HepG2 (cell line): ENCODE results near the gene ANXA2. TPM values are rescaled to one million over a fixed set of nuclear protein-coding genes. Genes with fewer than 3 reads are reported as not detected.

Source experiments
- AGO1 ChIP-seq: fragments of 200-400 bp; formaldehyde crosslinking; IDR thresholded peaks from 2 replicates; pipeline ENCODE4 v1.6.1; 2017; ENCODE audit warnings: mild to moderate bottlenecking, low read depth, low read length, moderate library complexity; ENCODE audit not compliant: poor library complexity, severe bottlenecking
- AGO2 ChIP-seq: fragments of 200-400 bp; formaldehyde crosslinking; optimal IDR thresholded peaks from 2 replicates; pipeline ENCODE3; 2017; ENCODE audit warnings: mild to moderate bottlenecking, low read depth, low read length, moderate library complexity
- CREBL2 ChIP-seq: sonication (generic); formaldehyde crosslinking; IDR thresholded peaks from 2 replicates; pipeline ENCODE4 v1.8.1; 2023; ENCODE audit warnings: missing genetic modification reagents, mild to moderate bottlenecking, borderline replicate concordance
- GPBP1L1 ChIP-seq: sonication (generic); formaldehyde crosslinking; IDR thresholded peaks from 2 replicates; pipeline ENCODE4 v1.5.0; 2020; ENCODE audit warnings: mild to moderate bottlenecking, missing genetic modification reagents
- HOXA7 ChIP-seq: sonication (generic); formaldehyde crosslinking; IDR thresholded peaks from 2 replicates; pipeline ENCODE4 v1.8.1; 2022; ENCODE audit warnings: mild to moderate bottlenecking, missing genetic modification reagents, moderate library complexity
- KAT2B ChIP-seq: fragments of 150-350 bp; IDR thresholded peaks from 2 replicates; pipeline ENCODE4 v1.6.1; 2014; ENCODE audit warnings: low read depth, low read length, borderline replicate concordance
- KLF11 ChIP-seq: IDR thresholded peaks from 2 replicates; pipeline ENCODE4 v1.6.1; 2016; ENCODE audit warnings: missing compliant biosample characterization
- KLF6 ChIP-seq: IDR thresholded peaks from 2 replicates; pipeline ENCODE4 v1.8.0; 2016; ENCODE audit warnings: missing biosample characterization, missing genetic modification reagents
- MAZ ChIP-seq, 2 experiments: sonication (generic) in 1 of 2; formaldehyde crosslinking in 1 of 2; IDR thresholded peaks; 2 replicates each; pipeline versions ENCODE4 v1.5.0 to v1.6.1; 2012 to 2020; ENCODE audit warnings: low read depth in 2 of 2, mild to moderate bottlenecking in 2 of 2, borderline replicate concordance in 1 of 2, improper control_type of control experiment in 1 of 2, low read length in 1 of 2, missing genetic modification reagents in 1 of 2, moderate library complexity in 1 of 2
- MEIS2 ChIP-seq: sonication (generic); formaldehyde crosslinking; IDR thresholded peaks from 2 replicates; pipeline ENCODE4 v1.9.0; 2021; ENCODE audit warnings: mild to moderate bottlenecking, missing genetic modification reagents
- PBX3 ChIP-seq: sonication (generic); formaldehyde crosslinking; IDR thresholded peaks from 2 replicates; pipeline ENCODE4 v1.8.1; 2023; ENCODE audit warnings: missing genetic modification reagents, inconsistent platforms, borderline replicate concordance
- POLR2AphosphoS5 ChIP-seq: IDR thresholded peaks from 2 replicates; pipeline ENCODE4 v1.6.1; 2012; ENCODE audit warnings: low read depth, low read length
- RFXANK ChIP-seq: IDR thresholded peaks from 2 replicates; pipeline ENCODE4 v1.6.1; 2016
- SMAD1 ChIP-seq: sonication (generic); formaldehyde crosslinking; IDR thresholded peaks from 2 replicates; pipeline ENCODE4 v1.4.0; 2020; ENCODE audit warnings: missing genetic modification reagents, low read depth, mild to moderate bottlenecking, borderline replicate concordance
- SNAPC2 ChIP-seq: sonication (generic); formaldehyde crosslinking; IDR thresholded peaks from 2 replicates; pipeline ENCODE4 v1.8.1; 2022; ENCODE audit warnings: mild to moderate bottlenecking, missing genetic modification reagents
- ZFAT ChIP-seq: sonication (generic); formaldehyde crosslinking; conservative IDR thresholded peaks from 2 replicates; pipeline ENCODE4 v1.8.1; 2023; ENCODE audit warnings: missing genetic modification reagents, inconsistent platforms
- ZFP82 ChIP-seq: sonication (generic); formaldehyde crosslinking; IDR thresholded peaks from 2 replicates; pipeline ENCODE4 v1.5.1; 2020; ENCODE audit warnings: mild to moderate bottlenecking, missing genetic modification reagents, borderline replicate concordance
- ZNF251 ChIP-seq: sonication (generic); formaldehyde crosslinking; IDR thresholded peaks from 2 replicates; pipeline ENCODE4 v1.9.0; 2021; ENCODE audit warnings: mild to moderate bottlenecking, missing genetic modification reagents
- ZNF549 ChIP-seq: sonication (generic); formaldehyde crosslinking; IDR thresholded peaks from 2 replicates; pipeline ENCODE4 v1.5.0; 2020; ENCODE audit warnings: missing genetic modification reagents
- polyA plus RNA-seq, 8 experiments: library from polyadenylated mRNA; depleted of rRNA in 3 of 8; stranded (reverse) in 7 of 8; unstranded in 1 of 8; fragments of >200 nt; fragmentation: Illumina TruSeq in 4 of 8; extraction: Trizol in 4 of 8; gene quantifications; 2 replicates each; pipeline versions ENCODE4 v1.2.1 to v1.2.3, GENCODE V29; 2011 to 2016; ENCODE audit warnings: low read depth in 4 of 8, missing spikeins in 1 of 8, mixed read lengths in 1 of 8; ENCODE audit not compliant: insufficient read depth in 1 of 8
- total RNA-seq, 5 experiments: library from RNA; depleted of rRNA; stranded (reverse); fragments of >200 nt; fragmentation: Illumina TruSeq; extraction: Trizol; gene quantifications; 2 replicates each; pipeline ENCODE4 v1.2.3, GENCODE V29; 2016; ENCODE audit warnings: low read depth in 1 of 5
- TF ChIP-seq, protein P1 (sequence below): sonication (generic); formaldehyde crosslinking; IDR thresholded peaks from 2 replicates; pipeline ENCODE4 v1.8.0; 2022; ENCODE audit warnings: mild to moderate bottlenecking, missing genetic modification reagents; ENCODE audit not compliant: insufficient replicate concordance
- TF ChIP-seq, protein P2 (sequence below): sonication (generic); formaldehyde crosslinking; IDR thresholded peaks from 2 replicates; pipeline ENCODE4 v1.8.0; 2022; ENCODE audit warnings: missing genetic modification reagents, low read depth, mild to moderate bottlenecking, borderline replicate concordance
- TF ChIP-seq, protein P3 (sequence below): sonication (generic); formaldehyde crosslinking; IDR thresholded peaks from 2 replicates; pipeline ENCODE4 v1.8.0; 2022; ENCODE audit warnings: missing genetic modification reagents, mild to moderate bottlenecking, moderate library complexity, borderline replicate concordance

The ANXA2 gene
- total and polyA plus RNA-seq, 2 of the 13 experiments (the other 11 are each of a cell fraction or from before 2014, with no cell fraction given): 196 to 613 TPM

DNA sequence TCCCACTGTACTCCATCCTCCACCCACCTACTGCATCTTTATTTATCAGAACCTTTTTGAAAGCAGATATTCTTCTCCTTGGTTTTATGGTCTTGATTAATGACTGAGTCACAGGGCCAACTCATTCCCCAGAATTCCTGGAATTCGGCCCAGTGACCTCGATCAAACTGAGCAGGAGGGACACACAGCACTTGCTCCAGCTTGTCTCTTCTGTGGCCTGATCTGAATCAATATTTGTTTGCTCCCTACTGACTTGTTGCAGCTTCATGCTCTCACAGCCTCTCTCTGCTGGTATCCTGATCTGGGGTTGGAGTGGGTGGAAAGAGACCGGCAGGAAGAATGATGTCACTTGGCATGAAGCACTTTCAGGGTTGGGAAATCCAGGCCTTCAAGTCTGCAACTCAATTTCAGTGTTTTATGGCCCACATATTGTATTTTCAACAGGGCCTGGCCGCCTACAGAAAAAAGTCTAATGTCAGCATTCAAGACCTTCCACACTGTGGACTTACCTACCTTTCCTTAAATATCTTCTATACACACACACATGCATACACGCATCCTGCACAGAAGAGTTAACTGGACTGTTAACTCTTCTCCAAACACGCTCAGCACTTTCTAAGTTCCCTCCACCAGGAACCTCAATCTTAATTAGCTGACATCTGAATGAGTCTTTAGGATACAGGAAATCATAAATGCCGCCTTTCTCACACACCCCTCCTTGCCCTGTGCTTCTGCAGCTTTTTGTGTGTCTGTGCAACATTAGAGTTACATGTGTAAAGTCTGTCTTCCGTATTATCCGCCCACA lies 4.6 kb downstream of the ANXA2 start (continued):
- TF ChIP-seq MAZ (IDR thresholded peaks at IDR 0.05; ENCODE audit: borderline replicate concordance, low read depth, low read length) (no peak), MAZ (CRISPR knock-in tag; IDR thresholded peaks at IDR 0.05; ENCODE audit: low read depth) (0 out of 2 replicates have a peak, but pooled peaks have one; percentile 27), KLF11 (no peak), KAT2B (no peak), PBX3 (CRISPR knock-in tag) (no peak), CREBL2 (CRISPR knock-in tag) (no peak), HOXA7 (CRISPR knock-in tag) (no peak), AGO2 (no peak), ZNF251 (no peak), MEIS2 (CRISPR knock-in tag) (peak; percentile 80; the same call in 1 of the 2 replicates), AGO1 (no peak), ZFAT (CRISPR knock-in tag) (no peak), SNAPC2 (CRISPR knock-in tag) (no peak), ZNF549 (CRISPR knock-in tag) (no peak), KLF6 (CRISPR knock-in tag) (no peak), POLR2AphosphoS5 (no peak; the same call in 1 of the 2 replicates), ZFP82 (no peak), RFXANK (CRISPR knock-in tag) (no peak), GPBP1L1 (CRISPR knock-in tag) (no peak), SMAD1 (no peak)
- TF ChIP-seq, protein P1, sequence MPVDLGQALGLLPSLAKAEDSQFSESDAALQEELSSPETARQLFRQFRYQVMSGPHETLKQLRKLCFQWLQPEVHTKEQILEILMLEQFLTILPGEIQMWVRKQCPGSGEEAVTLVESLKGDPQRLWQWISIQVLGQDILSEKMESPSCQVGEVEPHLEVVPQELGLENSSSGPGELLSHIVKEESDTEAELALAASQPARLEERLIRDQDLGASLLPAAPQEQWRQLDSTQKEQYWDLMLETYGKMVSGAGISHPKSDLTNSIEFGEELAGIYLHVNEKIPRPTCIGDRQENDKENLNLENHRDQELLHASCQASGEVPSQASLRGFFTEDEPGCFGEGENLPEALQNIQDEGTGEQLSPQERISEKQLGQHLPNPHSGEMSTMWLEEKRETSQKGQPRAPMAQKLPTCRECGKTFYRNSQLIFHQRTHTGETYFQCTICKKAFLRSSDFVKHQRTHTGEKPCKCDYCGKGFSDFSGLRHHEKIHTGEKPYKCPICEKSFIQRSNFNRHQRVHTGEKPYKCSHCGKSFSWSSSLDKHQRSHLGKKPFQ (CRISPR knock-in tag): no peak
- TF ChIP-seq, protein P2, sequence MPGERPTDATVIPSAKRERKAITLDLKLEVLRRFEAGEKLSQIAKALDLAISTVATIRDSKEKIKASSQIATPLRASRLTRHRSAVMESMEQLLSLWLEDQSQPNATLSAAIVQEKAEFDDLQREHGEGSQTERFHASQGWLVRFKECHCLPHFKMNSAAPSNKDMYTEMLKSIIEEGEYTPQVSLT (CRISPR knock-in tag): no peak
- TF ChIP-seq, protein P3, sequence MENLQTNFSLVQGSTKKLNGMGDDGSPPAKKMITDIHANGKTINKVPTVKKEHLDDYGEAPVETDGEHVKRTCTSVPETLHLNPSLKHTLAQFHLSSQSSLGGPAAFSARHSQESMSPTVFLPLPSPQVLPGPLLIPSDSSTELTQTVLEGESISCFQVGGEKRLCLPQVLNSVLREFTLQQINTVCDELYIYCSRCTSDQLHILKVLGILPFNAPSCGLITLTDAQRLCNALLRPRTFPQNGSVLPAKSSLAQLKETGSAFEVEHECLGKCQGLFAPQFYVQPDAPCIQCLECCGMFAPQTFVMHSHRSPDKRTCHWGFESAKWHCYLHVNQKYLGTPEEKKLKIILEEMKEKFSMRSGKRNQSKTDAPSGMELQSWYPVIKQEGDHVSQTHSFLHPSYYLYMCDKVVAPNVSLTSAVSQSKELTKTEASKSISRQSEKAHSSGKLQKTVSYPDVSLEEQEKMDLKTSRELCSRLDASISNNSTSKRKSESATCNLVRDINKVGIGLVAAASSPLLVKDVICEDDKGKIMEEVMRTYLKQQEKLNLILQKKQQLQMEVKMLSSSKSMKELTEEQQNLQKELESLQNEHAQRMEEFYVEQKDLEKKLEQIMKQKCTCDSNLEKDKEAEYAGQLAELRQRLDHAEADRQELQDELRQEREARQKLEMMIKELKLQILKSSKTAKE: peak; percentile 79; the same call in 1 of the 2 replicates
